Stimulated activated CD4-positive, alpha-beta T cell treated with anti-CD3 and anti-CD28 coated beads, Interleukin-4, amount 100 ng/mL, for 4 hours (primary cell): Measurements from ENCODE around the gene PCGF1.
A peak's percentile ranks its signal among the peaks of the same experiment; 100 is the strongest.

Source experiments
- DNase-seq, 2 experiments: peaks; one replicate each; pipeline ENCODE4 v3.0.0-alpha.2; 2020

PCGF1 gene

DNA sequence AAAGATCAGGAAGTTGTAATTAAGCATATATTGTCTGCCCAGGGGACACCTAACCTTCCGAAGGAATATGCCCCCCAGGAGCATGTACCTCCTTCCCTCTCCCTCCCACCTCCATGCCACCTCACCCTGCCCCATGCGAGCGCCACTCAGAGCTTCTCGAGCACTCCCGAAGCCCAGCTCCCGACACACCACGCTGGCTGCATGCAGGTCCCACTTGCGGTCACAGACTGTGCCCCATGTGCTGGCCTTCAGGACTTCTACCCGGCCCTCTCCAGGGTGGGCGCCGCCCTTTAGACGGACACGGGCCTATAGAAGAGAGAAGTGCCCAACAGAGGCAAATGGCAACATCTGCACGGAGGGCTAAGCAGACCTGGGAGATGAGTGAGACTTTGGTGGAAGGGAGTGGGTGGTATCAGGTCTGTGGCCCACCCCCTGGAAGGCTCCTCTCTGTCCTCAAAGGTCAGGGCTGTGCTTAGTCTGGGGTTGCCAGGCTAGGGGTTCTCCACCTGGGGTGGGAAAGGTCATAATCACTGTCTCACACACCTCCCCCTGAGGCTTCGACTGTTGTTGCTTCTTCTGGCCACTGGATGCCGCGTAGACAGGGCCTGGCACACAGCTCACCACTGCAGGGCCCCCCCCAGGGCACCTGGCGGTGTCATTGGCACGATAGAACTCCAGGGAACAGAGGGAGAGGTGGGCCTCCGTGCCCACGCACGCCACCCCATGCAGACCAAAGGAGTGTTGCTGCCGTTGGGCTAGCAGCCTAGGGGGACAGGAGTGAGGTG, 28.9 kb upstream of the PCGF1 start:
- DNase-seq, result no peak

DNA sequence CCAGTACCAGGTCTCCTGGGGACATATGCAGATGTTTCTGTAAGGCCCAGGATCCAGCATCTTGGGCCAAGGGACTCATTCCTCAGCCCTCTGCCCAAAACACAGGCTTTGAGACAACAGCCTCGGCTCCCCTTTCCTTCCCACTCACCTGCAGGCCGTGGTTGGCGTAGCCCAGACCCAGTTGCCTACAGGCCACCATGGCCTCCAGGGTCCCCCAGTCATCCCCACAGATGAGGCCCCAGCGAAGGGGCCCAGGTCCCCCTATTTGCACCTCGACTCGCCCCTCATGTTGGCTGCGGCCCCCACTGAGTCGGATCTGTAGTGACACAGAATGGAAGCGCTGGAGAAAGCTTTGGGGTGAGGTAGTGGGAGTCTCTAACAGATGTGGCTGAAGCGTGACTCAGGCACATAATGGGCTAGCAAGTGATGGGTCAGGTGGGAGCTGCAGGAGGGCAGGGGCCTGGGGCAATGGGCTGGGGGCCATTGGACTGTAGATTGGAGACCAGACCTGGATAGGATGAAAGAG, 28.0 kb upstream of the PCGF1 start:
- DNase-seq, result no peak

DNA sequence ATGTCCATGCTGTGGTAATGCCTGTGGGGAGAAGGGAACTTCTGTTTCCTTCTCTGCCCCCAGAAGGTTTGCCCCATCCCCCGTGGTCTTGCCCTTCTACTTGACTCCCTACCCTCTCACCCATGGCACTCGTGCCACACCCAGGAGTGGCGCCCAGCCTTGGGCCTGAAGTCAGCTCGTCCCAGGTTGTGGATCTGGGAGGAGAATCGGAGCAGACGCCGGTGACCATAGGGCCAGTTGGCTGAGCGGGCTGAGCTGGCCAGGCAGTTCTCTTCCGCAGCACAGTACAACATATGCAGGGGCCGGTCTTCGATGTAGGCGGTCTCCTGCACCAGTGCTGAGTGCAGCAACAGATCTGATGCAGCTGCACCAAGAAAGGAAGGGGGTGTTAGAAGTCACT, 26.9 kb upstream of the PCGF1 start:
- no peak for DNase-seq

- no peak for DNase-seq
Measured at GRCh38 chr2:74533464-74533863, 26.0 kb upstream of the PCGF1 start.

- DNase-seq, result no peak
Measured at GRCh38 chr2:74532222-74532621, 24.7 kb upstream of the PCGF1 start.

GRCh38 chr2:74531666-74532065, 24.2 kb upstream of the PCGF1 start:
- DNase-seq, result no peak

- peak; percentile 27 to 42 for DNase-seq
Measured at GRCh38 chr2:74530239-74531187, 23.0 kb upstream of the PCGF1 start.

- peak; percentile 84 to 87 for DNase-seq
Measured at GRCh38 chr2:74529357-74530238, 22.1 kb upstream of the PCGF1 start, which contains the start of the genes AUP1 and HTRA2. AUP1 (minus strand) TSS chr2:74529706; CDS start chr2:74529629, 77 bp downstream. HTRA2 (plus strand) TSS chr2:74529933; CDS start chr2:74530007, 74 bp downstream.

GRCh38 chr2:74528600-74529356, 21.3 kb upstream of the PCGF1 start:
- peak in 1 of 2 experiments; percentile 23 for DNase-seq

GRCh38 chr2:74527741-74528140, 20.2 kb upstream of the PCGF1 start:
- no peak for DNase-seq

DNA sequence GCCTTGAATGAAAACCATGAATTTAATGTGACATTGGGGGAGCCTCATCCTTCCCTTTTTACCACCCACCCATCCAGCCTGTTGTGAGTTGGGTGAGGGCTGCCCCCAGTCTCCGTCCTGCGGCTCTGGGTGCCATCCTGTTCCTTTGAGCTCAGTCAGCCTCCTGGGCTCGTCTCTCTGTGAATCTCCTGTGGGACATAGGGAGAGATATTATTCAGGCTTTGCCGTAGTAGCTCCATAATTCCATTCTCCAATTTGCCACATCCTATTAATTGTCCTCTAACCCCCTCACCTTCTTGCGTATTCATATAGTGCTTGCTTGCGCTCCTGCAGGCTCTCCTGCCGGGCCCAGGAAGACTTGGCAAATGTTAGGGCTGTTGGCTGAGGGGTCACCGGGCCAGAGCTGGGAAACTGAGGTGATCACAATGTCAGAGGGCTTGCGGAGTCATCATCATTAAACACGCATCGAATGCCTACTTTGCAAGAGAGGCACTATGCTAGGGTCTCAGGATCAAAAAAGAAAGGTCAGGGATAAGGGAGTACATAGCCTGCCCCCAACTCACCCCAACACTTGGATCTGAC, 19.2 kb upstream of the PCGF1 start:
- no peak for DNase-seq

GRCh38 chr2:74525717-74526648, 18.5 kb upstream of the PCGF1 start, which contains the start of gene DQX1:
DQX1 (minus strand) TSS chr2:74526231; CDS start chr2:74525729, 502 bp downstream.
- DNase-seq, result no peak

DNA sequence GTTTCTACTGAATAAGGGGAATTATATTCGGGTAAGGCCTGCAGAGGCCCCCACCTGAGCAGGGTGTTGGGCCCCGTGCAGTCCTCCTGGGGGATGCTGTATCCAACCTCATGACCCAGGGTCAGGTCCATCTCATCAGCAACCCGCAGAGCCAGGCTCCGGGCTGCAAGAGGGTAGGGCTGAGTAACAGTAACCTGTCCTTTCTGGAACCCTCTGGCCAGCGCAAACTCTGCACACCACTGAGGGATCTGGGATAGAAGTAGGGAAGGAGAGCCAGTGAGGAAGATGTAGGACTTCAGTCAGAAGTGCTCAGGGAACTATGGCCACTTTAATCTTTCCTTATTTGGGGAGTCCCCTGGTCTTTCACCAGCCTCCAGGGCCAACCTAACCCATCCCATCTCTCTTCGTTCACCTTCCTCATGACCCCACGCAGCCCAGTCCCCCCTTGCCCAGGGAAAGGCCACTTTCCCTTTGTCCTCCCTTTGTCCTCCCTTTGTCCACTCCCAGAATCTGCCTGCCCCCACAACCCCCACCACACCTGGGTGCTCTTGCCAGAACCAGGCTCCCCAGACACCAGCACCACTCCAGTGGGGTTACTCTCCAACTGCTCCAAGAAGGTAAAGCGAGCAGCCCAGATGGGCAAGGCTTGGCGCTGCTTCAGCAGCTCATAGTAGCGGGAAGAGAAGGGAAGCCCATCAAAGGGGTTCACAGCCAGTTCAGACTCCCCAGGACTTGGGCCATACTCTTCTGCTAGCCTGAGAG, 17.6 kb upstream of the PCGF1 start:
- DNase-seq, result no peak

DNA sequence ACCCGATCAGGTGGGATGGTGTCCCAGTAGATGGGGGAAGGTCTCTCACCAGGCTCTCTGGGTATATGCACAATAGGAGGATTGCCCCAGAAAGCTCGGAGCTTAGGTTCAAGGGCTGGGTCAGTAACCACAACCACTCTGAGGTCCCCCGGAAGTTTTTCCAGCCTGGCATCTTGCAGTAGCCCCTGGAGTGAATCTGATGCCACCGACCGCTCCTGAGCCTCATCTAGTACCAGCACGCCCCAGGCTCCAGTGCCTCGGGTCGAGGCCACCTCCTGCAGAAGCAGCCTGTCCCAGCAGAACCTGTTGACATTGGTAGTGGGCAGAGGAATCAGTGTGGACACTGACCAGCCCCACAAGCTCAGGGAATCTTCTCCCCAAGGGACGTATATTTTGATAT, 16.5 kb upstream of the PCGF1 start:
- DNase-seq, result no peak

GRCh38 chr2:74522516-74522915, 15.0 kb upstream of the PCGF1 start:
- DNase-seq, result no peak

DNA sequence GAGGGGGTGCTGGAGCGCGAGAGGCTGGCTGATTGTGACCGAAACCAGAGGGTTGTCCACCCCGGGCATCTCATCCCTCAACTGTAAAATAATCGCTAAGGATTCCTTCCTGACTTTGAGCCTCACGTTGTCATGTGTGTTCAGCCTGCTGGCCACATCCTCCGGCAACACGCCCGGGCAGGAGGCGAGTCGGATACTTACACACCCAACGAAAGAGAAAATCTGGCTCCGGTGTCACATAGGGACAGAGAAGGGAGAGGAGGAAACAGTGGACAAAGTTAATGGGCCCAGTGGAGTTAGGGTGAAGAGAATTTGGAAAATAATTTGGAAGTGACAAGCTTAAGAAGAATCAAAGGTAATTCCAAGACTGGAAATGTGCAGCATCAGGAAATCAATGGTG, 9.2 kb upstream of the PCGF1 start:
- no peak for DNase-seq

DNA sequence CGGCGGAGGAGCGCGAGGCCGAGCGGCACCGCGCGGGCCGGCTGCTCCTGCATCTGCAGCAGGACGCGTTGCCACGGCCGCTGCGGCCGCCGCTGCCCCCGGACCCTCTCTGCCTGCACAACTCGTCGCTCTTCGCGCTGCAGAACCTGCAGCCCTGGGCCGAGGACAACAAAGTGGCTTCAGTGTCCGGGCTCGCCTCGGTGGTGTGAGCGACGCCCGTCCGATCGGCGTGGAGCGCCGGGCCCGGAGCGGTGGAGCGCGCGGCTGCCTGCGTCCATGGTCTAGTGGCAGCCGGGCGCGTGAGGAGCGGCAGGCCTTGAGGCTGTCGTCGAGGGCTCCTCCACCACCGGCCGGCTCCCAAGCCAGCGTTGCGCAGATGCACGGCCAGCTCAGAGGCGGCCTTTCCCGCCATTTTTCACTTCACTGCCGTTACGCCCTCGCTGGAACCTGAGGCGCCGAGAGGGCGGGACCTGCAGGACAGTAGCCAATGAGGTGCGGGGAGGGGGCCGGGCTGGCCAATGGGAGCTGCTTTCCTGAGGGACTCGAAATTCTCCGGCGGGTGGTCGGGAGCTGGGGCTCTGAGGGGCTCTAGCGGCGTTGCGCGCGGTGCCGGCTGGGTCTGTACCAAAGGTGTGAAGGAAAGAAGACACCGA, 8.6 kb upstream of the PCGF1 start:
- peak; percentile 77 to 79 for DNase-seq

GRCh38 chr2:74515271-74515980, 7.9 kb upstream of the PCGF1 start:
- no peak for DNase-seq
